ENCODE results near the gene RPRD2.
"Not testable (repeated sequence)": the region's sequence is repeated elsewhere in the genome, so short reads cannot be mapped to it uniquely, and the experiment has no call there.

Gene RPRD2

DNA sequence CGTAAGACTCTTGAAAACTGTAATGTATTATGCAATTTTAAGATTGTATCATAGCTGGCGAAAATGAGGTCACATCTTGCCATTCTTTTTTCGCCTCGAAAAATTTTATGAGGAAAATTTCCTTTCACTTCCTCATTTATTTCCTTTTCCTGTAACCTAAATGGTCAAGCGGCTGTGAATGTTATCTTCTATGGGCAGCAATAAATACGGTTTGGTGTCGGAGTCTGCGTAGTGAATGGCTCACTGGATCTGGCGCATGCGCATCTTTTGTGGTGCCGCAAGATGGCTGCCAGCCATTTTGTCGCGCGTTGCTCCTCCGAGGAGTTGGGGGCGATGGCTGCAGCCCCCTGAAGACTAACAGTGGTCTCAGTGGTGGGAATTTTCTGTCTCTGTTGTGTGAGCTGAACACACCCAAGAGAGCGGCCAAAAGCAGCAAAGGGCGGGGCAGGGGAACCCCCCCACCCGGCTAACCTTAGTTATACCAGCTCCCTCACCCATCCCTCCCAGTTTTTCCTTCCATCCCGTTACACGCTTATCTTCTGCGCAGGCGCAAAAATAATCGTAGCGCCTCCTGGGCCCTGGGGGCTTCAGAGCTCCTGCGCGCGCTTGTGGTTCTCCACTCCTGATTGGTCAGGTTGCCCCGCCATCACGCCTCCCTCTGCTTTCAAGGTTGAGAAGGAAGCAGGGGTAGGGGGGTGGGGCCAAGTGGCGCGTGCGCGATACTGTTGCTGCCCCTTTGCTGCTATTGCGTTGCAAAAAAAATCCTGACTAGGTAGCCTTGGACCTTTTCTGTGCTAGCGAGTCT, at the start of gene RPRD2:
Gene RPRD2, plus strand, starts transcription at position 722 of the 805 bp plus-strand sequence. CDS start 568 bp downstream, outside the sequence.
- peak within 1 kb of the TSS; percentile 99 for H3K27ac ChIP-seq
- TF ChIP-seq POLR2AphosphoS5 (IDR thresholded peaks at IDR 0.05; ENCODE audit: borderline replicate concordance, low read depth, low read length) = peak; percentile 69
- TF ChIP-seq FOXP2 (optimal IDR thresholded peaks at IDR 0.05; ENCODE audit: control extremely low read depth, extremely low read length, insufficient read depth) = peak; percentile 1
- TF ChIP-seq EZH2 (IDR thresholded peaks at IDR 0.05) = no peak
- peak within 1 kb of the TSS; percentile 90 for H3K4me3 ChIP-seq
- DNase-seq (ENCODE audit: low read depth, low spot score) = peak; percentile 99
- H3K36me3 ChIP-seq (ENCODE audit: insufficient read depth, low read length) = no peaks in the 10 kb centered on the region
- H3K9me3 ChIP-seq (ENCODE audit: low read depth, low read length) = no peaks in the 10 kb centered on the region
- peak within 1 kb of the TSS; percentile 97 for H3K9ac ChIP-seq (ENCODE audit: insufficient read length)

DNA sequence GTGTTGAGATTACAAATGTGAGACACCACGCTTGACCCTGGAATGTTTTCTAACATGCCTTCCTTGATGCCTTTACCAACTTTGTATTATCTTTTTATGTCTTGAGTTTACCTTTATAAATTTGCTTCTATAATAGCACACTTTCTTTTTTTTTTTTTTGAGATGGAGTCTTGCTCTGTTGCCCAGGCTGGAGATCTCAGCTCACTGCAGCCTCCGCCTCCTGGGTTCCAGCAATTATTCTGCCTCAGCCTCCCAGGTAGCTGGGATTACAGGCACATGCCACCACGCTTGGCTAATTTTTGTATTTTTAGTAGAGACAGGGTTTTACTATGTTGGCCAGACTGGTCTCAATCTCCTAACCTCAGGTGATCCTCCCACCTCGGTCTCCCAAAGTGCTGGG, 49.3 kb upstream of the RPRD2 start:
- H3K36me3 ChIP-seq (ENCODE audit: insufficient read depth, low read length); DNase-seq (ENCODE audit: low read depth, low spot score); H3K9ac ChIP-seq (ENCODE audit: insufficient read length); H3K9me3 ChIP-seq (ENCODE audit: low read depth, low read length); H3K4me3 ChIP-seq; H3K27ac ChIP-seq: not testable (repeated sequence)

DNA sequence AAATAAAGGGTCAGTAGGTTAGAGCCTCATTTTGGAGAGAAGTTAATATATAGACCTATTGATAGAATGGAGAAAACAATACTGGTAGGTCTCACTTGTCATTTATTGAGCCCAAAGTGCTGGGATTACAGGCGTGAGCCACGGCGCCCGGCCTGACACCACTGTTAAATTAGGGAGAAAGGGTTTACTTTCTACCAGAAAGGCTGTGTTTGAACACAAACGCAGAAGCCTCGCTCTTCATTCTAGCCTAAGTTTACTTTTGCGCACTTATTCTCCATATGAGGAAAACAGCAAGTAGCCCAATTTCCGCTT, 43.3 kb upstream of the RPRD2 start:
- peak overlapping the region; percentile 100 for H3K4me3 ChIP-seq
- H3K9ac ChIP-seq (ENCODE audit: insufficient read length) = no peak overlapping the region
- TF ChIP-seq FOXP2 (optimal IDR thresholded peaks at IDR 0.05; ENCODE audit: control extremely low read depth, extremely low read length, insufficient read depth) = no peak
- H3K36me3 ChIP-seq (ENCODE audit: insufficient read depth, low read length) = peaks cover 15% of the 10 kb centered on the region
- H3K9me3 ChIP-seq (ENCODE audit: low read depth, low read length) = no peaks in the 10 kb centered on the region
- peak overlapping the region; percentile 89 for H3K27ac ChIP-seq
- no peak for DNase-seq (ENCODE audit: low read depth, low spot score)

DNA sequence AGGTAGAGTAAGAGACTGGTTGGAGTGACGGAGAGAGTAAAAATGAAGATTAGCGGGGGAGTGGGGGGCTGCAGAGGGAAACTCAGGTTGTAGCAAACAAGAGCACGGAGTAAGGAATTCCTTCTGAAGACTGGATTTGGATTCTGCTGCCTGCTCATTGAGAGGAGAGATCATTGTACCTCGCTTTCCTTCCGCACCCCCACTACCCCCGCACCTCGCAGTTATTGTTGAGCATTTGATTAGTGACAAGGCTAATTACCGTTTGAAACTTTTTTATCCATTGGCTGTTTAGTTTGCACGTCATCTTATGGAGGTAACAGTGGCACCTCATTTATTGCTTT, 42.2 kb upstream of the RPRD2 start:
- peak overlapping the region; percentile 100 for H3K4me3 ChIP-seq
- peaks cover 27% of the 10 kb centered on the region for H3K36me3 ChIP-seq (ENCODE audit: insufficient read depth, low read length)
- no peak for DNase-seq (ENCODE audit: low read depth, low spot score)
- H3K27ac ChIP-seq = peak overlapping the region; percentile 89
- H3K9me3 ChIP-seq (ENCODE audit: low read depth, low read length) = no peaks in the 10 kb centered on the region
- TF ChIP-seq FOXP2 (optimal IDR thresholded peaks at IDR 0.05; ENCODE audit: control extremely low read depth, extremely low read length, insufficient read depth) = no peak
- no peak for TF ChIP-seq POLR2AphosphoS5 (IDR thresholded peaks at IDR 0.05; ENCODE audit: borderline replicate concordance, low read depth, low read length)
- TF ChIP-seq EZH2 (IDR thresholded peaks at IDR 0.05) = no peak
- peak overlapping the region; percentile 98 for H3K9ac ChIP-seq (ENCODE audit: insufficient read length)

DNA sequence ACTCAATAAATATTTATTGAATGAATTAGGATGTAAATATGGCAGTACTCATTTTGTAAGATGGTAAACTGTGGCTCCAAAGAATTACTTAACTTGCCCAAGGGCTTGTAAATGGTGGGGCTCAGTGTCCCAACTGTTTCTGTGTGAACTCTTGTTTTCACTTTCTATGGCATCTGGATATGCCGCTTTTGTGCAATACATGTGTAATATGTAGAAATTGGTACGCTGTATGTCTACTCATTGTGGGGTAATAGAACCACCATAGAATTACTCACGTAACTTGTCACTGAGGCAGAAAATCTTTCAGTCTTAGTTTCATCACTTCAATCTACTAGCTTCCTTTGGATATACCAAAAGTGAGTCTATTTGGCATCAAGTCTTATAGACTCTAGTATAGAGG, 41.6 kb upstream of the RPRD2 start:
- Histone ChIP-seq H3K9ac (ENCODE audit: insufficient read length) (peak overlapping the region; percentile 98), H3K36me3 (ENCODE audit: insufficient read depth, low read length) (peaks cover 31% of the 10 kb centered on the region), H3K4me3 (peak overlapping the region; percentile 100), H3K27ac (peak overlapping the region; percentile 89; the same call in 1 of the 2 replicates), H3K9me3 (ENCODE audit: low read depth, low read length) (no peaks in the 10 kb centered on the region)
- TF ChIP-seq POLR2AphosphoS5 (IDR thresholded peaks at IDR 0.05; ENCODE audit: borderline replicate concordance, low read depth, low read length) = no peak
- no peak for TF ChIP-seq FOXP2 (optimal IDR thresholded peaks at IDR 0.05; ENCODE audit: control extremely low read depth, extremely low read length, insufficient read depth)
- TF ChIP-seq EZH2 (IDR thresholded peaks at IDR 0.05) = no peak
- no peak for DNase-seq (ENCODE audit: low read depth, low spot score)

DNA sequence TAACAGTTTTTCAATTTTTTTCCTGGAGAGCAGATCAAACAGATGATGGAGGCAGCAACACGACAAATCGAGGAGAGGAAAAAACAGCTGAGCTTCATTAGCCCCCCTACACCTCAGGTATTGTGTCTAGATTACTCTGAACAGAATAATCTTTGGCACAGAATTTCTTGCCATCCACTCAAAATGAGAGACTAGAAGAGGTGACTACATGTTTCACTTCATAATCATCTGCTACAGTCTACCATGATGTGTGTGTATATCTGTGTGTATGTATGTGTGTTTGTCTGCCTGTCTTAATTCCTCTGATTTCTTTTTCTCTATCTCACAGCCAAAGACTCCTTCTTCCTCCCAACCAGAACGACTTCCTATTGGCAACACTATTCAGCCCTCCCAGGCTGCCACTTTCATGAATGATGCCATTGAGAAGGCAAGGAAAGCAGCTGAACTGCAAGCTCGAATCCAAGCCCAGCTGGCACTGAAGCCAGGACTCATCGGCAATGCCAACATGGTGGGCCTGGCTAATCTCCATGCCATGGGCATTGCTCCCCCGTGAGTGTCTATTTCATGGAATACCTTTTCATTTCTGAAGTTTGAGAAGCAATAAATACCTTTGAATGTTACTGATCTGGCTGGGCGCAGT, 31.2 kb upstream of the RPRD2 start:
- Histone ChIP-seq H3K27ac (no peak overlapping the region), H3K9me3 (ENCODE audit: low read depth, low read length) (no peaks in the 10 kb centered on the region), H3K4me3 (no peak overlapping the region), H3K36me3 (ENCODE audit: insufficient read depth, low read length) (peaks cover 78% of the 10 kb centered on the region), H3K9ac (ENCODE audit: insufficient read length) (no peak overlapping the region)
- DNase-seq (ENCODE audit: low read depth, low spot score) = no peak
- no peak for TF ChIP-seq FOXP2 (optimal IDR thresholded peaks at IDR 0.05; ENCODE audit: control extremely low read depth, extremely low read length, insufficient read depth)
- TF ChIP-seq EZH2 (IDR thresholded peaks at IDR 0.05) = no peak
- TF ChIP-seq POLR2AphosphoS5 (IDR thresholded peaks at IDR 0.05; ENCODE audit: borderline replicate concordance, low read depth, low read length) = no peak

DNA sequence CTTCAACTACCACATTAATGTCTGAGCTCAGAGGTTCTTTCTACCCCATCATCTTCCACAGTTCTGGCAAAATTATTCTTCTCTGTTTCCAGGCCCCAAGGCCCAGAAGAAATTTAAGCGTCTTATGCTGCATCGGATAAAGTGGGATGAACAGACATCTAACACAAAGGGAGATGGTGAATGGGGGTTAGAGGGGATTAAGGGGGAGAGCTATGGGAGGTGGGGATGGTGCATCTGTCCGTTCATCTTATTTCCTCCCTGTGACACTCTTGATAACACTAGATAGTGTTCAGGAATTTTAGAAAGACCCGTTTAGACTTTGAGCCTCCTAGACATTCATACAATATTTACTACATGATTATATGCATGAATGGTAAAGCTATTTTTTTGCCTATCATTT, 17.6 kb upstream of the RPRD2 start:
- no peak overlapping the region for H3K27ac ChIP-seq
- TF ChIP-seq FOXP2 (optimal IDR thresholded peaks at IDR 0.05; ENCODE audit: control extremely low read depth, extremely low read length, insufficient read depth) (no peak), EZH2 (IDR thresholded peaks at IDR 0.05) (no peak), POLR2AphosphoS5 (IDR thresholded peaks at IDR 0.05; ENCODE audit: borderline replicate concordance, low read depth, low read length) (no peak)
- no peaks in the 10 kb centered on the region for H3K9me3 ChIP-seq (ENCODE audit: low read depth, low read length)
- no peak for DNase-seq (ENCODE audit: low read depth, low spot score)
- H3K9ac ChIP-seq (ENCODE audit: insufficient read length) = no peak overlapping the region
- H3K36me3 ChIP-seq (ENCODE audit: insufficient read depth, low read length) = peaks cover 74% of the 10 kb centered on the region
- no peak overlapping the region for H3K4me3 ChIP-seq

DNA sequence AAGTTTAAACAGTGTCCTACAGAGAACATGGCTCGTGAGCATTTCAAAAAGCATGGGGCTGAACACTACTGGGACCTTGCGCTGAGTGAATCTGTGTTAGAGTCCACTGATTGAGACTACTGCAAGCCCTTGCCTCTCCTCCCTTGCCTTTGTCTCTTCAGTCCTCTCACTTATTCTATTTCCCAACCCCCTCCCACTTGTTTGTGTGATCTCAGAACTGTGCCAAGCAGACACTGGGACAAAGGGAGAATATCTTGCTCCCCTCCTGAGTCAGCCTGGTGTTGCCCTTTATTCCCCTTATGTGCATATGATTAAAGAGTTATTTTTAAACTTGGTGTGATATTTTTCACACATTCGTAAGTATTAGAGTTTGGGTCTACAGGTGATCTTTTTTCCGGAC, 11.1 kb upstream of the RPRD2 start:
- no peak for DNase-seq (ENCODE audit: low read depth, low spot score)
- no peak overlapping the region for H3K9ac ChIP-seq (ENCODE audit: insufficient read length)
- H3K4me3 ChIP-seq = no peak overlapping the region
- peaks cover 45% of the 10 kb centered on the region for H3K36me3 ChIP-seq (ENCODE audit: insufficient read depth, low read length)
- TF ChIP-seq EZH2 (IDR thresholded peaks at IDR 0.05) (no peak), POLR2AphosphoS5 (IDR thresholded peaks at IDR 0.05; ENCODE audit: borderline replicate concordance, low read depth, low read length) (no peak), FOXP2 (optimal IDR thresholded peaks at IDR 0.05; ENCODE audit: control extremely low read depth, extremely low read length, insufficient read depth) (no peak)
- no peak overlapping the region for H3K27ac ChIP-seq
- no peaks in the 10 kb centered on the region for H3K9me3 ChIP-seq (ENCODE audit: low read depth, low read length)
